Measurements from ENCODE around the gene PPP5C. TPM values are rescaled to one million over a fixed set of nuclear protein-coding genes. Genes with fewer than 3 reads are reported as not detected.
"Not testable (repeated sequence)": the region's sequence is repeated elsewhere in the genome, so short reads cannot be mapped to it uniquely, and the experiment has no call there.

The PPP5C gene
- total RNA-seq = 46.9 TPM

GRCh38 chr19:46346821-46347571 is at the start of gene PPP5C:
TSS of gene PPP5C (plus strand) at chr19:46347087. CDS start at chr19:46347097, 10 bp downstream.
- ATAC-seq (peak; percentile 89), DNase-seq (ENCODE audit: low spot score) (peak; percentile 92)
- intact Hi-C loops (cut with DNase I) = loop anchor here (10.0 kb wide), 1 partner anchor 62 kb away; no protein-coding TSS in a partner anchor

GRCh38 chr19:46297700-46298478 is 49.0 kb upstream of the PPP5C start:
- ATAC-seq = peak; percentile 81

GRCh38 chr19:46298479-46299003 is 48.3 kb upstream of the PPP5C start:
- ATAC-seq (no peak), DNase-seq (ENCODE audit: low spot score) (no peak)
- intact Hi-C loops (cut with DNase I) = no loop called here

More at GRCh38 chr19:46297700-46298478, 49.0 kb upstream of the PPP5C start:
- intact Hi-C loops (cut with DNase I) = no loop called here
- peak; percentile 75 for DNase-seq (ENCODE audit: low spot score)

GRCh38 chr19:46299004-46299509 is 47.8 kb upstream of the PPP5C start:
- ATAC-seq (peak; percentile 87), DNase-seq (ENCODE audit: low spot score) (peak; percentile 98)
- intact Hi-C loops (cut with DNase I) = no loop called here

- intact Hi-C loops (cut with DNase I) = no loop called here
- no peak for ATAC-seq
- DNase-seq (ENCODE audit: low spot score) = no peak
Observed at GRCh38 chr19:46299695-46300094, 47.2 kb upstream of the PPP5C start.

GRCh38 chr19:46303322-46303690 is 43.6 kb upstream of the PPP5C start:
- intact Hi-C loops (cut with DNase I) = no loop called here
- ATAC-seq (no peak), DNase-seq (ENCODE audit: low spot score) (no peak)

- DNase-seq (ENCODE audit: low spot score) = peak; percentile 78
- intact Hi-C loops (cut with DNase I) = no loop called here
Observed at GRCh38 chr19:46303691-46304397, 43.0 kb upstream of the PPP5C start.

GRCh38 chr19:46306501-46306900 is 40.4 kb upstream of the PPP5C start:
- intact Hi-C loops (cut with DNase I) = no loop called here
- DNase-seq (ENCODE audit: low spot score) (no peak), ATAC-seq (no peak)

More at GRCh38 chr19:46303691-46304397, 43.0 kb upstream of the PPP5C start:
- peak; percentile 4 for ATAC-seq

- intact Hi-C loops (cut with DNase I) = no loop called here
- ATAC-seq (no peak), DNase-seq (ENCODE audit: low spot score) (no peak)
Observed at GRCh38 chr19:46308510-46308909, 38.4 kb upstream of the PPP5C start.

- intact Hi-C loops (cut with DNase I) = no loop called here
- no peak for ATAC-seq
- no peak for DNase-seq (ENCODE audit: low spot score)
Observed at GRCh38 chr19:46309056-46309455, 37.8 kb upstream of the PPP5C start.

- ATAC-seq (no peak), DNase-seq (ENCODE audit: low spot score) (no peak)
- intact Hi-C loops (cut with DNase I) = no loop called here
Observed at GRCh38 chr19:46311444-46311843, 35.4 kb upstream of the PPP5C start.

GRCh38 chr19:46313540-46314469 is 33.1 kb upstream of the PPP5C start:
- intact Hi-C loops (cut with DNase I); DNase-seq (ENCODE audit: low spot score); ATAC-seq: not testable (repeated sequence)

GRCh38 chr19:46317339-46317738 is 29.5 kb upstream of the PPP5C start:
- ATAC-seq = no peak
- DNase-seq (ENCODE audit: low spot score) = no peak
- intact Hi-C loops (cut with DNase I) = no loop called here

- ATAC-seq (no peak), DNase-seq (ENCODE audit: low spot score) (no peak)
- intact Hi-C loops (cut with DNase I) = no loop called here
Observed at GRCh38 chr19:46319613-46320012, 27.3 kb upstream of the PPP5C start.

- ATAC-seq = peak; percentile 19
Observed at GRCh38 chr19:46320559-46320958, 26.3 kb upstream of the PPP5C start.

GRCh38 chr19:46321653-46322052 is 25.2 kb upstream of the PPP5C start:
- DNase-seq (ENCODE audit: low spot score) (no peak), ATAC-seq (no peak)
- intact Hi-C loops (cut with DNase I) = no loop called here

More at GRCh38 chr19:46320559-46320958, 26.3 kb upstream of the PPP5C start:
- no peak for DNase-seq (ENCODE audit: low spot score)
- intact Hi-C loops (cut with DNase I) = no loop called here

GRCh38 chr19:46323227-46323626 is 23.7 kb upstream of the PPP5C start:
- intact Hi-C loops (cut with DNase I); DNase-seq (ENCODE audit: low spot score); ATAC-seq: not testable (repeated sequence)

GRCh38 chr19:46324277-46324676 is 22.6 kb upstream of the PPP5C start:
- intact Hi-C loops (cut with DNase I) = no loop called here
- DNase-seq (ENCODE audit: low spot score) (no peak), ATAC-seq (no peak)
